K562 (cell line): Measurements from ENCODE around the gene HSF4. TPM values are rescaled to one million over a fixed set of nuclear protein-coding genes. Genes with fewer than 3 reads are reported as not detected.
A peak's percentile ranks its signal among the peaks of the same experiment; 100 is the strongest.

Experiments used
- ATAC-seq: fragments of 200-7000 bp; cut with Tn5 transposase; 3 replicates; pipeline ENCODE4 v1.9.1; 2020; ENCODE audit warnings: moderate library complexity
- BruUV-seq: library from RNA; stranded (reverse); fragments of 400-500 nt; replicated peaks from 2 replicates; lab custom pipeline; 2021; lab: Mats Ljungman, UMichigan
- CTCF ChIA-PET: fragments of 300-600 bp; formaldehyde crosslinking; extraction: SDS; loops from one replicate; lab custom pipeline; 2021; ENCODE audit warnings: low intra/inter-chr PET ratio; lab: Yijun Ruan, JAX
- POLR2A ChIA-PET: fragments of 300-600, 350-650 bp; sonication (Branson Sonifier 250); formaldehyde crosslinking; extraction: SDS; loops from one replicate; lab custom pipeline; 2021; ENCODE audit warnings: antibody characterized with exemption, inconsistent platforms; lab: Yijun Ruan, JAX
- DNase-seq, 4 experiments: peaks; one replicate each; pipeline versions ENCODE4 v3.0.0 to v3.0.0-alpha.2; 2011 to 2018; ENCODE audit warnings: low spot score in 3 of 4, mixed read lengths in 3 of 4; ENCODE audit errors: extremely low read depth in 1 of 4
- FAIRE-seq: peaks from 2 replicates; lab custom pipeline; 2011; peaks lifted over from hg19 to GRCh38; lab: Jason Lieb, UNC
- H2AFZ ChIP-seq: 2 replicates; pipeline ENCODE4 v1.6.0; 2011; ENCODE audit warnings: low read depth, low read length, control low read depth, inconsistent platforms
- H3K27ac ChIP-seq: fragments of 200-600 bp; 3 replicates; pipeline ENCODE4 v1.8.0; 2011; ENCODE audit warnings: low read depth, mild to moderate bottlenecking, control low read depth, inconsistent platforms, low read length, moderate library complexity, mixed read lengths; ENCODE audit errors: extremely low read depth
- H3K27me3 ChIP-seq, 2 experiments: fragments of 300-600 bp in 1 of 2; 2 replicates in 1 of 2; 3 replicates in 1 of 2; pipeline versions ENCODE4 v1.6.0 to v1.8.0; 2011; ENCODE audit warnings: inconsistent platforms in 2 of 2, low read length in 2 of 2, mild to moderate bottlenecking in 1 of 2, mixed read lengths in 1 of 2, moderate library complexity in 1 of 2; ENCODE audit not compliant: control insufficient read depth in 2 of 2, insufficient read depth in 2 of 2
- H3K36me3 ChIP-seq: fragments of 300-600 bp; 3 replicates; pipeline ENCODE4 v1.8.0; 2011; ENCODE audit warnings: mild to moderate bottlenecking, low read length, inconsistent platforms; ENCODE audit not compliant: control insufficient read depth, insufficient read depth
- H3K4me1 ChIP-seq, 2 experiments: fragments of 200-600 bp in 1 of 2; replicated peaks in 1 of 2; 2 replicates in 1 of 2; 3 replicates in 1 of 2; pipeline versions ENCODE4 v1.5.1 to v1.8.0; 2011; ENCODE audit warnings: inconsistent platforms in 2 of 2, low read length in 2 of 2, mild to moderate bottlenecking in 1 of 2, mixed read lengths in 1 of 2, moderate library complexity in 1 of 2; ENCODE audit not compliant: control insufficient read depth in 2 of 2, insufficient read depth in 2 of 2
- H3K4me2 ChIP-seq: 2 replicates; pipeline ENCODE4 v1.6.1; 2011; ENCODE audit warnings: low read length, control low read depth, inconsistent platforms, mixed read lengths; ENCODE audit not compliant: insufficient read depth
- H3K4me3 ChIP-seq: fragments of 200-600 bp; sonication (generic), shearing (Covaris generic); 2 replicates; pipeline ENCODE4 v1.5.1; 2016; ENCODE audit warnings: control low read depth, inconsistent platforms
- H3K79me2 ChIP-seq: fragments of 200-600 bp; 3 replicates; pipeline ENCODE4 v1.8.0; 2011; ENCODE audit warnings: low read length, inconsistent platforms; ENCODE audit not compliant: control insufficient read depth, insufficient read depth
- H3K9ac ChIP-seq, 2 experiments: 2 replicates each; pipeline versions ENCODE4 v1.6.0 to v1.6.1; 2011; ENCODE audit warnings: low read depth in 2 of 2, low read length in 2 of 2, control low read depth in 1 of 2, inconsistent platforms in 1 of 2, mild to moderate bottlenecking in 1 of 2, mixed read lengths in 1 of 2; ENCODE audit not compliant: insufficient read depth in 1 of 2
- H3K9me1 ChIP-seq: one replicate; pipeline ENCODE4 v1.6.0; 2011; ENCODE audit warnings: inconsistent platforms, mild to moderate bottlenecking, low read length, moderate library complexity; ENCODE audit not compliant: control insufficient read depth, insufficient read depth
- H3K9me3 ChIP-seq: replicated peaks from 2 replicates; pipeline ENCODE4 v1.5.1; 2011; ENCODE audit warnings: low read depth, low read length, inconsistent platforms; ENCODE audit not compliant: control insufficient read depth, insufficient read depth
- H4K20me1 ChIP-seq: replicated peaks from 2 replicates; pipeline ENCODE4 v1.6.1; 2011; ENCODE audit warnings: low read length, inconsistent platforms, mixed read lengths; ENCODE audit not compliant: control insufficient read depth, insufficient read depth
- KDM5B ChIP-seq: fragments of 200-600 bp; sonication (generic); IDR thresholded peaks from 2 replicates; pipeline ENCODE4 v1.6.1; 2012; ENCODE audit warnings: low read depth, mild to moderate bottlenecking, moderate library complexity, low read length, control low read depth, inconsistent platforms; ENCODE audit not compliant: insufficient replicate concordance
- POLR2G ChIP-seq: fragments of 200-400 bp; formaldehyde crosslinking; IDR thresholded peaks from 2 replicates; pipeline ENCODE4 v1.6.1; 2017; ENCODE audit warnings: low read depth, mild to moderate bottlenecking, antibody characterized with exemption, low read length, moderate library complexity
- WGBS: fragments of 100-300 bp; shearing (Covaris generic); methylation state at CpG from one replicate; pipeline ENCODE4 v1.1.6; 2016; ENCODE audit warnings: low coverage, mixed read lengths; ENCODE audit not compliant: insufficient coverage; ENCODE audit errors: missing lambda C conversion rate; 5-methylcytosine and 5-hydroxymethylcytosine counted together
- in situ Hi-C: fragments of 300-500 bp; cut with MboI; formaldehyde crosslinking; loops from 4 replicates; pipeline ENCODE4 v1.15.0; 2018; ENCODE audit warnings: inconsistent platforms, mixed read lengths
- intact Hi-C: fragments of 100-400 bp; cut with micrococcal nuclease; formaldehyde crosslinking; loops from 2 replicates; pipeline ENCODE4 v1.14.2; 2022
- polyA plus RNA-seq, 8 experiments: library from polyadenylated mRNA; depleted of rRNA in 4 of 8; stranded (reverse) in 5 of 8; unstranded in 3 of 8; fragments of >200 nt; fragmentation: Nextera tagmentation in 2 of 8; fragmentation: Illumina TruSeq in 1 of 8; extraction: Ambion mirVana in 2 of 8; extraction: Trizol in 1 of 8; gene quantifications; 2 replicates each; pipeline versions ENCODE4 v1.2.1 to v1.2.3, GENCODE V29; 2011 to 2014; ENCODE audit warnings: inconsistent platforms in 1 of 8, missing spikeins in 1 of 8
- total RNA-seq, 7 experiments: library from RNA; depleted of rRNA in 6 of 7; stranded (reverse); fragments of >200 nt in 6 of 7; fragmentation: Illumina TruSeq in 2 of 7; extraction: Trizol in 2 of 7; gene quantifications; 2 replicates each; pipeline versions ENCODE4 v1.2.1 to v1.2.3, GENCODE V29; 2011 to 2021; ENCODE audit warnings: low replicate concordance in 1 of 7
- TF ChIP-seq, protein P1 (sequence below): fragments of 200-800 bp; sonication (Bioruptor generic); IDR thresholded peaks from 2 replicates; pipeline ENCODE4 v1.6.1; 2016; ENCODE audit warnings: missing genetic modification characterization, missing compliant biosample characterization

Gene HSF4
- total and polyA plus RNA-seq, 9 of the 15 experiments (the other 6 are each of a cell fraction or from before 2014, with no cell fraction given): 0.50 to 35.4 (median 8.8) TPM; not detected in 1

GRCh38 chr16:67167588-67167987 is 3.0 kb downstream of the HSF4 start:
- H3K36me3 ChIP-seq: peaks cover 11% of the 10 kb centered on the region; the same call in 2 of the 3 replicates
- no peak overlapping the region for H3K27ac ChIP-seq
- no TSS peak for BruUV-seq
- no peaks in the 10 kb centered on the region for H3K27me3 ChIP-seq
- H3K4me2 ChIP-seq: no peak overlapping the region
- no peaks in the 10 kb centered on the region for H3K9me3 ChIP-seq
- H3K4me3 ChIP-seq: no peak overlapping the region
- in situ Hi-C loops: loop anchor here (25.0 kb wide), 1 partner anchor 205 kb away; the partner anchor contains the start of gene CES3
- no peaks in the 10 kb centered on the region; the same call in 2 of the 3 replicates for H3K79me2 ChIP-seq
- WGBS: 77% methylated on average over 6 of the region's 7 CpGs
- no peak for FAIRE-seq
- POLR2A ChIA-PET: no interaction called here
- no peak for ATAC-seq
- H3K9ac ChIP-seq: 0 out of 4 replicates have a peak overlapping the region, but pooled peaks of 1 of the 2 experiments have one; percentile 14
- TF ChIP-seq, protein P1, sequence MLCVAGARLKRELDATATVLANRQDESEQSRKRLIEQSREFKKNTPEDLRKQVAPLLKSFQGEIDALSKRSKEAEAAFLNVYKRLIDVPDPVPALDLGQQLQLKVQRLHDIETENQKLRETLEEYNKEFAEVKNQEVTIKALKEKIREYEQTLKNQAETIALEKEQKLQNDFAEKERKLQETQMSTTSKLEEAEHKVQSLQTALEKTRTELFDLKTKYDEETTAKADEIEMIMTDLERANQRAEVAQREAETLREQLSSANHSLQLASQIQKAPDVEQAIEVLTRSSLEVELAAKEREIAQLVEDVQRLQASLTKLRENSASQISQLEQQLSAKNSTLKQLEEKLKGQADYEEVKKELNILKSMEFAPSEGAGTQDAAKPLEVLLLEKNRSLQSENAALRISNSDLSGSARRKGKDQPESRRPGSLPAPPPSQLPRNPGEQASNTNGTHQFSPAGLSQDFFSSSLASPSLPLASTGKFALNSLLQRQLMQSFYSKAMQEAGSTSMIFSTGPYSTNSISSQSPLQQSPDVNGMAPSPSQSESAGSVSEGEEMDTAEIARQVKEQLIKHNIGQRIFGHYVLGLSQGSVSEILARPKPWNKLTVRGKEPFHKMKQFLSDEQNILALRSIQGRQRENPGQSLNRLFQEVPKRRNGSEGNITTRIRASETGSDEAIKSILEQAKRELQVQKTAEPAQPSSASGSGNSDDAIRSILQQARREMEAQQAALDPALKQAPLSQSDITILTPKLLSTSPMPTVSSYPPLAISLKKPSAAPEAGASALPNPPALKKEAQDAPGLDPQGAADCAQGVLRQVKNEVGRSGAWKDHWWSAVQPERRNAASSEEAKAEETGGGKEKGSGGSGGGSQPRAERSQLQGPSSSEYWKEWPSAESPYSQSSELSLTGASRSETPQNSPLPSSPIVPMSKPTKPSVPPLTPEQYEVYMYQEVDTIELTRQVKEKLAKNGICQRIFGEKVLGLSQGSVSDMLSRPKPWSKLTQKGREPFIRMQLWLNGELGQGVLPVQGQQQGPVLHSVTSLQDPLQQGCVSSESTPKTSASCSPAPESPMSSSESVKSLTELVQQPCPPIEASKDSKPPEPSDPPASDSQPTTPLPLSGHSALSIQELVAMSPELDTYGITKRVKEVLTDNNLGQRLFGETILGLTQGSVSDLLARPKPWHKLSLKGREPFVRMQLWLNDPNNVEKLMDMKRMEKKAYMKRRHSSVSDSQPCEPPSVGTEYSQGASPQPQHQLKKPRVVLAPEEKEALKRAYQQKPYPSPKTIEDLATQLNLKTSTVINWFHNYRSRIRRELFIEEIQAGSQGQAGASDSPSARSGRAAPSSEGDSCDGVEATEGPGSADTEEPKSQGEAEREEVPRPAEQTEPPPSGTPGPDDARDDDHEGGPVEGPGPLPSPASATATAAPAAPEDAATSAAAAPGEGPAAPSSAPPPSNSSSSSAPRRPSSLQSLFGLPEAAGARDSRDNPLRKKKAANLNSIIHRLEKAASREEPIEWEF: no peak
- no peak for TF ChIP-seq KDM5B
- 0 out of 2 replicates have a peak, but pooled peaks have one; percentile 15 for TF ChIP-seq POLR2G
- TF ChIP-seq, all 486 proteins: peak for 1
- Histone ChIP-seq H3K4me1 (peaks cover 28 to 78% of the 10 kb centered on the region in 2 experiments), H4K20me1 (no peaks in the 10 kb centered on the region), H2AFZ (no peak overlapping the region), H3K9me1 (no peaks in the 10 kb centered on the region)
- CTCF ChIA-PET: no interaction called here
- intact Hi-C loops: no loop called here
- DNase-seq: no peak
